ENCODE results near the gene TRPC4AP. TPM values are rescaled to one million over a fixed set of nuclear protein-coding genes. Genes with fewer than 3 reads are reported as not detected.

Gene TRPC4AP
- total RNA-seq, 1 donor from 2014 or later = 60.2 TPM

DNA sequence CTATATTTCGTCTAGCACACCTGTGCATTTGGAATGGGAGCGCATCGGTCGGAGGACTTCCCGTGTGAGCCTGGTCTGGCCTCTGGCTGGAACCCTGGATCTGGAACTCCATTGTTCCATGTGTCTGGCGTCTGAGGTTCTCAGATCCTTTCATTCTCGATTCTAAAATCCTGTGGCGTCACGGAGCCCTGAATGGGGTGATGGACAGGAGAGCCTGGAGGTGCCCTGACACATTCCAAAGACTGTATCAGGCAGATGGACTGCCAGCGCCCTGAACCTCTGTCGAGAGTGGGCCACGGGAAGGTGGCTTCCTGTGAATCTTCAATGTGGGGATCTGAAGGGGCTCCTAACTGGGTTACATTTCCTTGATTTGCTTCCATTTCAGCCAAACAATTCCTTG lies 116.3 kb downstream of the TRPC4AP start:
- no peak for DNase-seq
- CTCF ChIA-PET = no interaction called here
- POLR2A ChIA-PET = no interaction called here
- Mint-ChIP-seq H3K27ac (no peak overlapping the region), H3K36me3 (ENCODE audit: low read depth) (no peaks in the 10 kb centered on the region), H3K27me3 (peaks cover 16% of the 10 kb centered on the region), H3K4me3 (no peak overlapping the region), H3K4me1 (no peaks in the 10 kb centered on the region), H3K9me3 (no peaks in the 10 kb centered on the region)
- intact Hi-C loops (cut with micrococcal nuclease) = no loop called here
- TF ChIP-seq, protein P1, sequence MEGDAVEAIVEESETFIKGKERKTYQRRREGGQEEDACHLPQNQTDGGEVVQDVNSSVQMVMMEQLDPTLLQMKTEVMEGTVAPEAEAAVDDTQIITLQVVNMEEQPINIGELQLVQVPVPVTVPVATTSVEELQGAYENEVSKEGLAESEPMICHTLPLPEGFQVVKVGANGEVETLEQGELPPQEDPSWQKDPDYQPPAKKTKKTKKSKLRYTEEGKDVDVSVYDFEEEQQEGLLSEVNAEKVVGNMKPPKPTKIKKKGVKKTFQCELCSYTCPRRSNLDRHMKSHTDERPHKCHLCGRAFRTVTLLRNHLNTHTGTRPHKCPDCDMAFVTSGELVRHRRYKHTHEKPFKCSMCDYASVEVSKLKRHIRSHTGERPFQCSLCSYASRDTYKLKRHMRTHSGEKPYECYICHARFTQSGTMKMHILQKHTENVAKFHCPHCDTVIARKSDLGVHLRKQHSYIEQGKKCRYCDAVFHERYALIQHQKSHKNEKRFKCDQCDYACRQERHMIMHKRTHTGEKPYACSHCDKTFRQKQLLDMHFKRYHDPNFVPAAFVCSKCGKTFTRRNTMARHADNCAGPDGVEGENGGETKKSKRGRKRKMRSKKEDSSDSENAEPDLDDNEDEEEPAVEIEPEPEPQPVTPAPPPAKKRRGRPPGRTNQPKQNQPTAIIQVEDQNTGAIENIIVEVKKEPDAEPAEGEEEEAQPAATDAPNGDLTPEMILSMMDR (IDR thresholded peaks at IDR 0.05) = no peak
- ATAC-seq (ENCODE audit: low read depth) = no peak

DNA sequence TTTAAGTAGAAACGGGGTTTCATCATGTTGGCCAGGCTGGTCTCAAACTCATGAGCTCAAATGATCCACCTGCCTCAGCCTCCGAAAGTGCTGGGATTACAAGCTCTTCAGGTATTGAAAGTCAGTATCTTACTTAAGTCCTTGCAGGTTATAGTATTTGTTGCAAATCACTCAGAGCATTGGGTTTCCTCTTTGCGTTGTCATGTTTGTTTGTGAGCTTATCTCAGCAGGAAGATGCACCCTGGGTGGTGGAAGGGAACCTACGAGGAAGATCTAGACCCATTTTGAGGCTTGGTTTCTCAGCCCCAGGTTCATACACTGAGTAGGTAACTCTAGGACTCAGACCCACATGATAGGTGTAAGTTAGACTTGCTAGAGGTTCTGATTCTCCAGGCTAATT lies 118.4 kb downstream of the TRPC4AP start:
- TF ChIP-seq, protein P1 (IDR thresholded peaks at IDR 0.05) = no peak
- no peak overlapping the region for H3K27ac Mint-ChIP-seq
- H3K36me3 Mint-ChIP-seq (ENCODE audit: low read depth) = no peaks in the 10 kb centered on the region
- ChIA-PET CTCF (no interaction called here), POLR2A (interaction anchor here (0.6 kb wide), 1 partner anchor 81 kb away, joined by 4 read pairs; no protein-coding TSS in a partner anchor)
- no peak overlapping the region for H3K4me3 Mint-ChIP-seq
- H3K9me3 Mint-ChIP-seq = no peaks in the 10 kb centered on the region
- peaks cover 12% of the 10 kb centered on the region for H3K27me3 Mint-ChIP-seq
- no peak for ATAC-seq (ENCODE audit: low read depth)
- H3K4me1 Mint-ChIP-seq = no peaks in the 10 kb centered on the region
- no peak for DNase-seq
- intact Hi-C loops (cut with micrococcal nuclease) = no loop called here

DNA sequence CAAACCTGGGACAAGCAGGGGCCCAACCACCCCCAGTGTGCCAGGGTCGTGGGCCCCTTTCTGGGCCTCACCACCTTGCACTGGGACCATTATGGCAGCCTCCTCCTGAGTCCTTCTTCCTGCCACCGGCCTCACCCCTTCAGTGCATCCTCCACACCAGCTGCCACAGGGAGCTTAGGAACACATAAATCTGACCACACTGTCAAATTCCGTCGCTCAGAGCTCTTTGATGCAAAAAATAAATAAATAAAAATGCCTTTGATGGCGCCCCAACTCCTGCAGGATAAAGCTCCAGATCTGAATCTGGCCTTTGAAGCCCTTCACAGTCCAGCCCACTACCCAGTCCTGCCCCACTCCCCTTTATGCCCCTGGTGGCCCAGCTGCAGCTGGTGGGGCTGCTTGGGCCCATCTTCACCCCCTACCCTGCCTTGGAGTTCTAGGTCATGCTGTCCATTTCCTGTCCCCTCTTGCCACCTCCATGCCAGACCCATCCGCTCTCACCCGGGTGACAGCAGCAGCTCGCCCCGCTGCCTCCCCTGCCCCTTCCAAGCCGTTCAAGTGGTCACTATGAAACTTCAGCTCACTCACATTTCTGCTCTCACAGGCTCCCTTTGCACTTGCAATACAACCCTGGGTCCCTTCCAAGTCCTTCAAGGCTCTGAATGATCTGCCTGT lies 120.9 kb downstream of the TRPC4AP start:
- H3K4me3 Mint-ChIP-seq = no peak overlapping the region
- ChIA-PET POLR2A (no interaction called here), CTCF (no interaction called here)
- H3K4me1 Mint-ChIP-seq = no peaks in the 10 kb centered on the region
- intact Hi-C loops (cut with micrococcal nuclease) = no loop called here
- DNase-seq = no peak
- H3K27ac Mint-ChIP-seq = no peak overlapping the region
- peaks cover 7% of the 10 kb centered on the region for H3K27me3 Mint-ChIP-seq
- H3K9me3 Mint-ChIP-seq = no peaks in the 10 kb centered on the region
- ATAC-seq (ENCODE audit: low read depth) = no peak
- H3K36me3 Mint-ChIP-seq (ENCODE audit: low read depth) = no peaks in the 10 kb centered on the region
- TF ChIP-seq, protein P1 (IDR thresholded peaks at IDR 0.05) = no peak

DNA sequence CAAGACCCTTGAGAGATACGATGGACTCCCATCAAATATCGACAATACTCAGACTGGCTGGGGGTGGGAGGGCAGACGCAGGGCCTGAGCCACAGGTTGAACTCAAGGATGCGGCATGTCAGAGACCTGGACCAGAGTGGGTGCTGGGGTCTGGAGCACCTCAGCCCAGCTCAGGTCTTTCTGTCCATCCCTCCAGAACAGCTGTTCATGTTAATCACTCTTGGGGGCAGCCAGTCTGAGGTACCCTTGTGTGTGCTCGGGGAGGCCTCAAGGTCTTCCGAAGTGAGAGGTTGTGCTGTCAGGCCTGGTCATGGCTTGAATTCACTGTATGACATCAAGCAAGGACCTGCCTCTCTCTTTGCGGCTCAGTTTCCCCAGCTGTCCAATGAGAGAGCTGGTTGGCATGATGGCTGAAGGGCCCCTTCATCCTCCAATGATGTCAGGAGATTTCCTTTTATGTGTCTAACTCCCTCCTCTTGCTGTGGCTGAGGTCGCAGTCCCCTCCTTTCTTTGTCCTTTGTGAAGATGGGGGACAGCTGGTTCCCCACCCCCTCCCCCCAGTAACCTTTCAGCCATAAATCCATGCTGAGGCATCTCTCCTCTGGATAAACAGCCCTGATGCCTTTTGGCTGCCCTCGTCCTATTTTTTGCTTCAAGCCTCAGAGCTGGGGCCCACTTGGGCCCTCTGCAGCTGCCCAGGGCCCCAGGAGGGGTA lies 121.6 kb downstream of the TRPC4AP start:
- no peak for ATAC-seq (ENCODE audit: low read depth)
- POLR2A ChIA-PET = no interaction called here
- Mint-ChIP-seq H3K27me3 (peaks cover under 1% of the 10 kb centered on the region), H3K4me1 (no peaks in the 10 kb centered on the region), H3K36me3 (ENCODE audit: low read depth) (no peaks in the 10 kb centered on the region), H3K27ac (no peak overlapping the region), H3K4me3 (no peak overlapping the region), H3K9me3 (no peaks in the 10 kb centered on the region)
- CTCF ChIA-PET = no interaction called here
- no peak for DNase-seq
- TF ChIP-seq, protein P1 (IDR thresholded peaks at IDR 0.05) = no peak
- intact Hi-C loops (cut with micrococcal nuclease) = no loop called here

DNA sequence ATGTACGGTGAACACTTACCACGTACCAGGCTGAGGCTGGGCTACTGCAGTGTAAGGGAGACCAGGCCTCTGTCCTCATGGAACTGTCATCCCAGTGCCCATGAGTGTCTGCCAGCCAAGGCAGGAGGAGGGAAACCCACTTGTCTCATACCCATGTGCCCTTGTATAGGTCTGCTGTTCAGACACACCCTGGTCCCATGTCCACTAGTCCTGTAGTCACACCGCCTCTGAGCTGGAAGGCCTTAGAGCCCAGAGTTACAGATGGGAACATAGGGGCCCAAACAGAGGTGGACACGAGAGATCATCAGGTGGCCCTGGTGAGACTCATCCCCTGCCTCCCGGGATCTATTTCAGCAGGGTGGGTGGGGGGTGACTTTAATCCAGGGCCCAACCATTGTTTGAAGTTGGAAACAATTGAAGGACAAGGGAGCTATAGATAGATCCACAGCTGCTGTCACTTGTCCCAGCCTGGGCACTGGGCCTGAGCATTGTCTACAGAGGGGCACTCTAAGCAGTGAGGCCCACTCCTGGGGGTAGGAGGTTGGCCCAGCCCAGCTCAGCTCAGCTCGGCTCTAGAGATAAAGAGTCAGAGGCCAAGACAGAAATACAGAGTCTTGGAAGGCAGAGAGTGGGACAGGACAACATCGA lies 122.3 kb downstream of the TRPC4AP start:
- Mint-ChIP-seq H3K4me1 (no peaks in the 10 kb centered on the region), H3K27ac (no peak overlapping the region), H3K4me3 (no peak overlapping the region), H3K9me3 (no peaks in the 10 kb centered on the region), H3K27me3 (no peaks in the 10 kb centered on the region), H3K36me3 (ENCODE audit: low read depth) (no peaks in the 10 kb centered on the region)
- TF ChIP-seq, protein P1 (IDR thresholded peaks at IDR 0.05) = no peak
- ChIA-PET CTCF (no interaction called here), POLR2A (no interaction called here)
- no peak for DNase-seq
- no peak for ATAC-seq (ENCODE audit: low read depth)
- intact Hi-C loops (cut with micrococcal nuclease) = no loop called here
